GM12878 (cell line): ENCODE results near the gene INTS6L. TPM values are rescaled to one million over a fixed set of nuclear protein-coding genes. Genes with fewer than 3 reads are reported as not detected.

ENCODE experiments used
- CHD4 ChIP-seq: fragments of 200-600 bp; sonication (generic); IDR thresholded peaks from 2 replicates; pipeline ENCODE4 v1.6.1; 2016; ENCODE audit warnings: mild to moderate bottlenecking
- CREM ChIP-seq: IDR thresholded peaks from 2 replicates; pipeline ENCODE4 v1.6.1; 2014; ENCODE audit warnings: antibody characterized with exemption, low read depth
- ETV6 ChIP-seq, 2 experiments: fragments of 450-650 bp in 1 of 2; IDR thresholded peaks in 1 of 2; conservative IDR thresholded peaks in 1 of 2; 2 replicates each; pipeline ENCODE4 v1.6.1; 2014; ENCODE audit warnings: antibody characterized with exemption in 1 of 2, borderline replicate concordance in 1 of 2, low read depth in 1 of 2, mild to moderate bottlenecking in 1 of 2, moderate library complexity in 1 of 2
- FOXM1 ChIP-seq: IDR thresholded peaks from 2 replicates; pipeline ENCODE4 v1.6.1; 2012; ENCODE audit warnings: low read depth, mild to moderate bottlenecking, inconsistent platforms, low read length, moderate library complexity
- MEF2A ChIP-seq: IDR thresholded peaks from 2 replicates; pipeline ENCODE4 v1.6.1; 2011; ENCODE audit warnings: low read depth, mild to moderate bottlenecking, low read length, moderate library complexity; ENCODE audit not compliant: insufficient read depth
- MLLT1 ChIP-seq: fragments of 450-650 bp; IDR thresholded peaks from 2 replicates; pipeline ENCODE4 v1.6.1; 2016; ENCODE audit warnings: mild to moderate bottlenecking
- NFIC ChIP-seq: IDR thresholded peaks from 2 replicates; pipeline ENCODE4 v1.6.1; 2012; ENCODE audit warnings: low read depth, mild to moderate bottlenecking, inconsistent platforms, low read length, moderate library complexity
- POLR2AphosphoS5 ChIP-seq: IDR thresholded peaks from 2 replicates; pipeline ENCODE4 v1.6.1; 2011; ENCODE audit warnings: mild to moderate bottlenecking, low read length, inconsistent platforms
- RELA ChIP-seq: fragments of 450-650 bp; IDR thresholded peaks from 2 replicates; pipeline ENCODE4 v1.8.0; 2014; ENCODE audit warnings: borderline replicate concordance; ENCODE audit not compliant: partially characterized antibody
- RUNX3 ChIP-seq: IDR thresholded peaks from 2 replicates; pipeline ENCODE4 v1.6.1; 2012; ENCODE audit warnings: low read length, inconsistent platforms
- SMAD5 ChIP-seq: IDR thresholded peaks from 2 replicates; pipeline ENCODE4 v1.6.1; 2016; ENCODE audit warnings: antibody characterized with exemption, low read depth
- SUZ12 ChIP-seq: fragments of 200-600 bp; sonication (generic); IDR thresholded peaks from one replicate; pipeline ENCODE4 v1.6.1; 2018; ENCODE audit warnings: antibody characterized with exemption, mild to moderate bottlenecking; ENCODE audit not compliant: unreplicated experiment
- TARDBP ChIP-seq: IDR thresholded peaks from 2 replicates; pipeline ENCODE4 v1.6.1; 2016; ENCODE audit warnings: borderline replicate concordance
- polyA plus RNA-seq, 11 experiments: library from polyadenylated mRNA; depleted of rRNA in 4 of 11; unstranded in 6 of 11; stranded (reverse) in 5 of 11; fragments of >200 nt; fragmentation: Nextera tagmentation in 4 of 11; fragmentation: Illumina TruSeq in 1 of 11; extraction: Ambion mirVana in 4 of 11; extraction: Trizol in 1 of 11; gene quantifications; 1 replicate in 1 of 11; 2 replicates in 10 of 11; pipeline versions ENCODE4 v1.2.1 to v1.2.3, GENCODE V29; 2011 to 2016; ENCODE audit warnings: inconsistent platforms in 2 of 11, missing spikeins in 2 of 11, low read depth in 1 of 11
- total RNA-seq, 4 experiments: library from RNA; depleted of rRNA in 3 of 4; stranded (reverse); fragments of >200 nt in 3 of 4; fragmentation: Illumina TruSeq in 1 of 4; extraction: Trizol in 1 of 4; gene quantifications; 2 replicates each; pipeline versions ENCODE4 v1.2.1 to v1.2.3, GENCODE V29; 2013 to 2021
- TF ChIP-seq, protein P1 (sequence below): fragments of 450-650 bp; IDR thresholded peaks from 2 replicates; pipeline ENCODE4 v1.6.1; 2017; ENCODE audit warnings: low read depth, mild to moderate bottlenecking, moderate library complexity
- TF ChIP-seq, protein P2 (sequence below): fragments of 150-350 bp; IDR thresholded peaks from 2 replicates; pipeline ENCODE4 v1.6.1; 2014; ENCODE audit warnings: mild to moderate bottlenecking, low read depth, low read length
- TF ChIP-seq, protein P3 (sequence below): fragments of 450-650 bp; formaldehyde crosslinking; IDR thresholded peaks from 2 replicates; pipeline ENCODE4 v1.4.0; 2020; ENCODE audit warnings: mild to moderate bottlenecking, moderate library complexity
- TF ChIP-seq, protein P4 (sequence below): fragments of 150-350 bp; IDR thresholded peaks from 2 replicates; pipeline ENCODE4 v1.6.1; 2016; ENCODE audit warnings: low read depth, low read length

Gene INTS6L
- total and polyA plus RNA-seq, 10 of the 15 experiments (the other 5 are each of a cell fraction or from before 2014, with no cell fraction given), result 4.9 to 84.9 (median 15.3) TPM

- TF ChIP-seq, protein P1, sequence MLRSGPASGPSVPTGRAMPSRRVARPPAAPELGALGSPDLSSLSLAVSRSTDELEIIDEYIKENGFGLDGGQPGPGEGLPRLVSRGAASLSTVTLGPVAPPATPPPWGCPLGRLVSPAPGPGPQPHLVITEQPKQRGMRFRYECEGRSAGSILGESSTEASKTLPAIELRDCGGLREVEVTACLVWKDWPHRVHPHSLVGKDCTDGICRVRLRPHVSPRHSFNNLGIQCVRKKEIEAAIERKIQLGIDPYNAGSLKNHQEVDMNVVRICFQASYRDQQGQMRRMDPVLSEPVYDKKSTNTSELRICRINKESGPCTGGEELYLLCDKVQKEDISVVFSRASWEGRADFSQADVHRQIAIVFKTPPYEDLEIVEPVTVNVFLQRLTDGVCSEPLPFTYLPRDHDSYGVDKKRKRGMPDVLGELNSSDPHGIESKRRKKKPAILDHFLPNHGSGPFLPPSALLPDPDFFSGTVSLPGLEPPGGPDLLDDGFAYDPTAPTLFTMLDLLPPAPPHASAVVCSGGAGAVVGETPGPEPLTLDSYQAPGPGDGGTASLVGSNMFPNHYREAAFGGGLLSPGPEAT, result peak; percentile 30; the same call in 1 of the 2 replicates
- TF ChIP-seq, protein P2, sequence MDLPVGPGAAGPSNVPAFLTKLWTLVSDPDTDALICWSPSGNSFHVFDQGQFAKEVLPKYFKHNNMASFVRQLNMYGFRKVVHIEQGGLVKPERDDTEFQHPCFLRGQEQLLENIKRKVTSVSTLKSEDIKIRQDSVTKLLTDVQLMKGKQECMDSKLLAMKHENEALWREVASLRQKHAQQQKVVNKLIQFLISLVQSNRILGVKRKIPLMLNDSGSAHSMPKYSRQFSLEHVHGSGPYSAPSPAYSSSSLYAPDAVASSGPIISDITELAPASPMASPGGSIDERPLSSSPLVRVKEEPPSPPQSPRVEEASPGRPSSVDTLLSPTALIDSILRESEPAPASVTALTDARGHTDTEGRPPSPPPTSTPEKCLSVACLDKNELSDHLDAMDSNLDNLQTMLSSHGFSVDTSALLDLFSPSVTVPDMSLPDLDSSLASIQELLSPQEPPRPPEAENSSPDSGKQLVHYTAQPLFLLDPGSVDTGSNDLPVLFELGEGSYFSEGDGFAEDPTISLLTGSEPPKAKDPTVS, result no peak
- no peak for TF ChIP-seq SUZ12
- TF ChIP-seq ETV6 (conservative IDR thresholded peaks at IDR 0.05 in 1 of 2, IDR thresholded peaks at IDR 0.05 in 1 of 2; ENCODE audit: borderline replicate concordance in 1 of 2, low read depth in 1 of 2), result no peak
- TF ChIP-seq SMAD5, result no peak
- TF ChIP-seq CREM, result peak; percentile 41; the same call in 1 of the 2 replicates
- TF ChIP-seq RELA, result no peak
- TF ChIP-seq CHD4, result no peak
- TF ChIP-seq MEF2A, result no peak
- TF ChIP-seq, protein P3, sequence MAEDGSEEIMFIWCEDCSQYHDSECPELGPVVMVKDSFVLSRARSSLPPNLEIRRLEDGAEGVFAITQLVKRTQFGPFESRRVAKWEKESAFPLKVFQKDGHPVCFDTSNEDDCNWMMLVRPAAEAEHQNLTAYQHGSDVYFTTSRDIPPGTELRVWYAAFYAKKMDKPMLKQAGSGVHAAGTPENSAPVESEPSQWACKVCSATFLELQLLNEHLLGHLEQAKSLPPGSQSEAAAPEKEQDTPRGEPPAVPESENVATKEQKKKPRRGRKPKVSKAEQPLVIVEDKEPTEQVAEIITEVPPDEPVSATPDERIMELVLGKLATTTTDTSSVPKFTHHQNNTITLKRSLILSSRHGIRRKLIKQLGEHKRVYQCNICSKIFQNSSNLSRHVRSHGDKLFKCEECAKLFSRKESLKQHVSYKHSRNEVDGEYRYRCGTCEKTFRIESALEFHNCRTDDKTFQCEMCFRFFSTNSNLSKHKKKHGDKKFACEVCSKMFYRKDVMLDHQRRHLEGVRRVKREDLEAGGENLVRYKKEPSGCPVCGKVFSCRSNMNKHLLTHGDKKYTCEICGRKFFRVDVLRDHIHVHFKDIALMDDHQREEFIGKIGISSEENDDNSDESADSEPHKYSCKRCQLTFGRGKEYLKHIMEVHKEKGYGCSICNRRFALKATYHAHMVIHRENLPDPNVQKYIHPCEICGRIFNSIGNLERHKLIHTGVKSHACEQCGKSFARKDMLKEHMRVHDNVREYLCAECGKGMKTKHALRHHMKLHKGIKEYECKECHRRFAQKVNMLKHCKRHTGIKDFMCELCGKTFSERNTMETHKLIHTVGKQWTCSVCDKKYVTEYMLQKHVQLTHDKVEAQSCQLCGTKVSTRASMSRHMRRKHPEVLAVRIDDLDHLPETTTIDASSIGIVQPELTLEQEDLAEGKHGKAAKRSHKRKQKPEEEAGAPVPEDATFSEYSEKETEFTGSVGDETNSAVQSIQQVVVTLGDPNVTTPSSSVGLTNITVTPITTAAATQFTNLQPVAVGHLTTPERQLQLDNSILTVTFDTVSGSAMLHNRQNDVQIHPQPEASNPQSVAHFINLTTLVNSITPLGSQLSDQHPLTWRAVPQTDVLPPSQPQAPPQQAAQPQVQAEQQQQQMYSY (CRISPR knock-in tag), result no peak
- TF ChIP-seq RUNX3, result peak; percentile 22
- TF ChIP-seq, protein P4, sequence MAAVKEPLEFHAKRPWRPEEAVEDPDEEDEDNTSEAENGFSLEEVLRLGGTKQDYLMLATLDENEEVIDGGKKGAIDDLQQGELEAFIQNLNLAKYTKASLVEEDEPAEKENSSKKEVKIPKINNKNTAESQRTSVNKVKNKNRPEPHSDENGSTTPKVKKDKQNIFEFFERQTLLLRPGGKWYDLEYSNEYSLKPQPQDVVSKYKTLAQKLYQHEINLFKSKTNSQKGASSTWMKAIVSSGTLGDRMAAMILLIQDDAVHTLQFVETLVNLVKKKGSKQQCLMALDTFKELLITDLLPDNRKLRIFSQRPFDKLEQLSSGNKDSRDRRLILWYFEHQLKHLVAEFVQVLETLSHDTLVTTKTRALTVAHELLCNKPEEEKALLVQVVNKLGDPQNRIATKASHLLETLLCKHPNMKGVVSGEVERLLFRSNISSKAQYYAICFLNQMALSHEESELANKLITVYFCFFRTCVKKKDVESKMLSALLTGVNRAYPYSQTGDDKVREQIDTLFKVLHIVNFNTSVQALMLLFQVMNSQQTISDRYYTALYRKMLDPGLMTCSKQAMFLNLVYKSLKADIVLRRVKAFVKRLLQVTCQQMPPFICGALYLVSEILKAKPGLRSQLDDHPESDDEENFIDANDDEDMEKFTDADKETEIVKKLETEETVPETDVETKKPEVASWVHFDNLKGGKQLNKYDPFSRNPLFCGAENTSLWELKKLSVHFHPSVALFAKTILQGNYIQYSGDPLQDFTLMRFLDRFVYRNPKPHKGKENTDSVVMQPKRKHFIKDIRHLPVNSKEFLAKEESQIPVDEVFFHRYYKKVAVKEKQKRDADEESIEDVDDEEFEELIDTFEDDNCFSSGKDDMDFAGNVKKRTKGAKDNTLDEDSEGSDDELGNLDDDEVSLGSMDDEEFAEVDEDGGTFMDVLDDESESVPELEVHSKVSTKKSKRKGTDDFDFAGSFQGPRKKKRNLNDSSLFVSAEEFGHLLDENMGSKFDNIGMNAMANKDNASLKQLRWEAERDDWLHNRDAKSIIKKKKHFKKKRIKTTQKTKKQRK, result no peak
- TF ChIP-seq MLLT1, result no peak
- no peak for TF ChIP-seq NFIC
- no peak for TF ChIP-seq TARDBP
- peak; percentile 48; the same call in 1 of the 2 replicates for TF ChIP-seq POLR2AphosphoS5
- TF ChIP-seq FOXM1, result peak; percentile 50; the same call in 1 of the 2 replicates
Observed at GRCh38 chrX:135521405-135522131, 1.1 kb downstream of the INTS6L start (continued).
